Natural killer cell (primary cell): ENCODE measurements around the gene CAPN10. TPM values are rescaled to one million over a fixed set of nuclear protein-coding genes. Genes with fewer than 3 reads are reported as not detected.

Source experiments
- ATAC-seq, 3 donors: fragments of 150-1000 bp in 2 of 3; fragments of 200-7000 bp in 1 of 3; cut with Tn5 transposase; 1 replicate in 1 of 3; 2 replicates in 2 of 3; pipeline ENCODE4 v1.10.0; 2021; ENCODE audit warnings: mild to moderate bottlenecking in 2 of 3, moderate library complexity in 2 of 3
- DNase-seq, 2 donors: peaks; one replicate each; pipeline versions ENCODE4 v3.0.0 to v3.0.0-alpha.2; 2013 to 2021; ENCODE audit warnings: mixed read lengths in 1 of 2
- H3K27ac ChIP-seq: one replicate; pipeline ENCODE4 v1.5.1; 2013; ENCODE audit warnings: mild to moderate bottlenecking, low read length
- H3K27me3 ChIP-seq: one replicate; pipeline ENCODE4 v1.6.1; 2013; ENCODE audit warnings: low read length; ENCODE audit not compliant: control insufficient read depth, insufficient read depth
- H3K36me3 ChIP-seq: one replicate; pipeline ENCODE4 v1.6.1; 2013; ENCODE audit warnings: low read length; ENCODE audit not compliant: control insufficient read depth, insufficient read depth
- H3K4me1 ChIP-seq: one replicate; pipeline ENCODE4 v1.6.1; 2013; ENCODE audit warnings: low read length; ENCODE audit not compliant: control insufficient read depth, insufficient read depth
- H3K4me3 ChIP-seq: one replicate; pipeline ENCODE4 v1.5.1; 2013; ENCODE audit warnings: low read length
- H3K9me3 ChIP-seq: one replicate; pipeline ENCODE4 v1.6.1; 2013; ENCODE audit warnings: low read length; ENCODE audit not compliant: control insufficient read depth, insufficient read depth
- H3K27ac Mint-ChIP-seq, 2 donors: one replicate each; pipeline ENCODE4 v1.8.0; 2022; ENCODE audit warnings: mild to moderate bottlenecking in 2 of 2, mixed read lengths in 2 of 2, moderate library complexity in 1 of 2
- H3K27me3 Mint-ChIP-seq, 2 donors: one replicate each; pipeline ENCODE4 v1.8.0; 2022; ENCODE audit warnings: low read depth in 2 of 2, mixed read lengths in 2 of 2
- H3K36me3 Mint-ChIP-seq: one replicate; pipeline ENCODE4 v1.8.0; 2022; ENCODE audit warnings: mixed read lengths
- H3K4me1 Mint-ChIP-seq, 2 donors: one replicate each; pipeline ENCODE4 v1.8.0; 2022; ENCODE audit warnings: mixed read lengths in 2 of 2
- H3K4me3 Mint-ChIP-seq: one replicate; pipeline ENCODE4 v1.8.0; 2022; ENCODE audit warnings: mild to moderate bottlenecking, moderate library complexity, mixed read lengths
- H3K9me3 Mint-ChIP-seq, 2 donors: one replicate each; pipeline ENCODE4 v1.8.0; 2022; ENCODE audit warnings: mixed read lengths in 2 of 2
- CTCF ChIP-seq: fragments of 200-600 bp; IDR thresholded peaks from one replicate; pipeline ENCODE4 v1.8.0; 2022; ENCODE audit warnings: antibody characterized with exemption
- WGBS: methylation state at CpG from one replicate; pipeline ENCODE4 v1.1.7; 2013; ENCODE audit warnings: missing lambda C conversion rate; ENCODE audit not compliant: insufficient coverage; 5-methylcytosine and 5-hydroxymethylcytosine counted together
- intact Hi-C: fragments of 100-400 bp; cut with micrococcal nuclease; formaldehyde crosslinking; loops from one replicate; pipeline ENCODE4 v1.14.2; 2022
- total RNA-seq, 4 donors: library from RNA; stranded (reverse); fragments of 120-200 nt in 1 of 4; gene quantifications; one replicate each; pipeline versions ENCODE4 v1.2.3 to v1.2.4, GENCODE V29; 2013 to 2022

CAPN10 gene
- total RNA-seq, 3 donors from 2014 or later (not counting 1 experiment from before 2014, with no cell fraction given) = 69.3 to 95.1 (median 91.0) TPM

- Mint-ChIP-seq H3K4me3 (peak overlapping the region; percentile 67), H3K9me3 (no peaks in the 10 kb centered on the region), H3K36me3 (no peaks in the 10 kb centered on the region), H3K4me1 (peaks cover 40 to 57% of the 10 kb centered on the region in 2 donors), H3K27ac (peak overlapping the region; percentile 34 to 54), H3K27me3 (no peaks in the 10 kb centered on the region)
- Histone ChIP-seq H3K9me3 (no peaks in the 10 kb centered on the region), H3K4me1 (peaks cover 56% of the 10 kb centered on the region), H3K36me3 (peaks cover 44% of the 10 kb centered on the region), H3K4me3 (no peak overlapping the region), H3K27me3 (no peaks in the 10 kb centered on the region), H3K27ac (no peak overlapping the region)
- intact Hi-C loops = no loop called here
- 95% methylated on average over 18 of the region's 18 CpGs for whole genome bisulfite sequencing
- TF ChIP-seq CTCF = no peak
- DNase-seq = no peak
- no peak for ATAC-seq
Observed at GRCh38 chr2:240571314-240571973, 15.1 kb upstream of the CAPN10 start.

DNA sequence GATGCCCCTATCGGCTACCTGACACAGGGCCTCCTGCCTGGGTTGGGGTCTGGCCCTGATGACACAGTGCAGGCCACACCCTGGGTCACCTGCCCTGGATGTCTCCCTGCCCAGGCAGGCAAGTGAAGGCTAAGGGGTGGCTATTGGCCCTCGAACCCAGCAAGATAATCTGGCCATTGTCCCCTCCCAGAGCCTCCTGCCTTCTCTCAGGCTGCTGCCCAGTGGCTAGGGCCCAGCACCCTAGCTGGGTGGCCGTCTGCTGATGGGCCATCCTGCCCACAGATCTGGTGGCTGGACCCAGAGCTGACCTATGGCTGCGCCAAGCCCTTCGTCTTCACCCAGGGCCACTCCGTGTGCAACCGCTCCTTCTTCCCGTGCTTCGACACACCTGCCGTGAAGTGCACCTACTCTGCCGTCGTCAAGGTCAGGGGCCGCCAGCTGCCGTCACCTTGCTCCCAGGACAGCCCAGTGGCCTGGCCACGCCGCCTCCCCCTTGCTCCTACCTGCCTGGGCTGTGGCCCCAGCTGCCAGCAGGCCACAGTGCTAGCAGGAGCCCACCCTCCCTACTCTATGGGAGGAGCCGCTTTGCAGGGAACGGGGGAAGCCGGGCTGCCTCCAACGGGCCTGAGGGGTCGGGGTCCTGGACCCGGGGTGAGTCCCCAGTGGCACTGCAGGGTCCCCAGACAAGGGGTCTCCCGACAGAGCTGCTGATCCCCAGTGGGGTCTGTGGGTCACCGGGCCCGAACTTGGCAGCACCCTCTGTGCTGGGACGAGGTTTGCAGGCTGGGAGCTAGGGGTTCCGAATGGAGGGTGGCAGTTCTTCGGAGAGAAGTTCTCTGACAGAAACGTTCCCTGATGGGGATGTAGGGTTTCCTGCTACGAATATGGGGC lies 14.1 kb upstream of the CAPN10 start:
- no peaks in the 10 kb centered on the region for H3K9me3 Mint-ChIP-seq
- intact Hi-C loops = no loop called here
- no peak overlapping the region for H3K27ac Mint-ChIP-seq
- Histone ChIP-seq H3K9me3 (no peaks in the 10 kb centered on the region), H3K4me1 (peaks cover 47% of the 10 kb centered on the region), H3K27ac (no peak overlapping the region), H3K36me3 (peaks cover 53% of the 10 kb centered on the region), H3K4me3 (no peak overlapping the region), H3K27me3 (no peaks in the 10 kb centered on the region)
- H3K27me3 Mint-ChIP-seq = no peaks in the 10 kb centered on the region
- no peak for TF ChIP-seq CTCF
- peaks cover 34 to 52% of the 10 kb centered on the region in 2 donors for H3K4me1 Mint-ChIP-seq
- no peaks in the 10 kb centered on the region for H3K36me3 Mint-ChIP-seq
- no peak for DNase-seq
- no peak overlapping the region for H3K4me3 Mint-ChIP-seq
- ATAC-seq = no peak
- WGBS = 96% methylated on average over 30 of the region's 30 CpGs

GRCh38 chr2:240573071-240573515 lies 13.4 kb upstream of the CAPN10 start:
- H3K36me3 ChIP-seq = peaks cover 60% of the 10 kb centered on the region
- peaks cover 40% of the 10 kb centered on the region for H3K4me1 ChIP-seq

More at GRCh38 chr2:240573071-240573515, 13.4 kb upstream of the CAPN10 start:
- peaks cover 28 to 45% of the 10 kb centered on the region in 2 donors for H3K4me1 Mint-ChIP-seq
- ATAC-seq (no peak), DNase-seq (no peak)
- H3K9me3 Mint-ChIP-seq = no peaks in the 10 kb centered on the region
- H3K4me3 Mint-ChIP-seq = no peak overlapping the region
- TF ChIP-seq CTCF = no peak
- no peaks in the 10 kb centered on the region for H3K27me3 Mint-ChIP-seq
- no peak overlapping the region for H3K4me3 ChIP-seq
- 94% methylated on average over 20 of the region's 20 CpGs for WGBS
- H3K27ac Mint-ChIP-seq = no peak overlapping the region
- no peak overlapping the region for H3K27ac ChIP-seq
- H3K9me3 ChIP-seq = no peaks in the 10 kb centered on the region
- intact Hi-C loops = no loop called here
- H3K36me3 Mint-ChIP-seq = no peaks in the 10 kb centered on the region
- H3K27me3 ChIP-seq = no peaks in the 10 kb centered on the region
